RWPE2 (cell line): ENCODE data around the gene FAM162A.
A peak's percentile ranks its signal among the peaks of the same experiment; 100 is the strongest.

Source experiments
- ATAC-seq: fragments of 200-7000 bp; cut with Tn5 transposase; 3 replicates; pipeline ENCODE4 v1.9.1; 2021; ENCODE audit warnings: low read depth
- DNase-seq: peaks from one replicate; pipeline ENCODE4 v3.0.0-alpha.2; 2020; ENCODE audit warnings: low spot score
- H3K27ac ChIP-seq: fragments of 450-650 bp; 2 replicates; pipeline ENCODE4 v1.5.1; 2017; ENCODE audit warnings: mild to moderate bottlenecking; ENCODE audit not compliant: poor library complexity, severe bottlenecking
- H3K27me3 ChIP-seq: fragments of 250-450 bp; sonication (Bioruptor Pico); 2 replicates; pipeline ENCODE4 v1.5.1; 2021; ENCODE audit warnings: mild to moderate bottlenecking, moderate library complexity; ENCODE audit not compliant: insufficient read depth, poor library complexity, severe bottlenecking
- H3K36me3 ChIP-seq: fragments of 250-450 bp; sonication (Bioruptor Pico); 2 replicates; pipeline ENCODE4 v1.5.1; 2020; ENCODE audit warnings: low read depth, mild to moderate bottlenecking, moderate library complexity
- H3K4me1 ChIP-seq: fragments of 250-450 bp; sonication (Bioruptor Pico); 2 replicates; pipeline ENCODE4 v1.5.1; 2021; ENCODE audit warnings: mild to moderate bottlenecking, moderate library complexity; ENCODE audit not compliant: insufficient read depth, poor library complexity, severe bottlenecking
- H3K4me3 ChIP-seq: fragments of 250-450 bp; sonication (Bioruptor Pico); 2 replicates; pipeline ENCODE4 v1.5.1; 2021; ENCODE audit warnings: mild to moderate bottlenecking, moderate library complexity; ENCODE audit not compliant: severe bottlenecking
- H3K9me3 ChIP-seq: fragments of 250-450 bp; sonication (Bioruptor Pico); 2 replicates; pipeline ENCODE4 v1.5.1; 2021; ENCODE audit warnings: mild to moderate bottlenecking, moderate library complexity; ENCODE audit not compliant: severe bottlenecking
- CTCF ChIP-seq: fragments of 450-650 bp; IDR thresholded peaks from one replicate; pipeline ENCODE4 v1.5.1; 2017; ENCODE audit warnings: mild to moderate bottlenecking, moderate library complexity; ENCODE audit not compliant: poor library complexity, severe bottlenecking

The FAM162A gene

GRCh38 chr3:122382888-122383666 is 905 bp upstream of the FAM162A start, which contains the start of gene MIX23:
TSS of gene MIX23 (minus strand) at chr3:122383231. CDS start at chr3:122383224, 7 bp downstream.
- ATAC-seq (peak; percentile 57), DNase-seq (peak; percentile 79)
- H3K9me3 ChIP-seq: no peaks in the 10 kb centered on the region
- peaks cover 6% of the 10 kb centered on the region for H3K4me1 ChIP-seq
- peak within 1 kb of the TSS; percentile 82 for H3K27ac ChIP-seq
- no peaks in the 10 kb centered on the region for H3K27me3 ChIP-seq
- no peak for TF ChIP-seq CTCF
- H3K4me3 ChIP-seq: peak within 1 kb of the TSS; percentile 72
- H3K36me3 ChIP-seq: peaks cover 21% of the 10 kb centered on the region

- Histone ChIP-seq H3K27ac (no peak overlapping the region), H3K36me3 (peaks cover 8% of the 10 kb centered on the region; the same call in 1 of the 2 replicates), H3K4me1 (peaks cover 2% of the 10 kb centered on the region), H3K9me3 (no peaks in the 10 kb centered on the region), H3K27me3 (no peaks in the 10 kb centered on the region), H3K4me3 (no peak overlapping the region)
- no peak for DNase-seq
- no peak for ATAC-seq
- TF ChIP-seq CTCF: no peak
Observed at GRCh38 chr3:122387709-122388108, 3.7 kb downstream of the FAM162A start.

GRCh38 chr3:122389197-122389596 is 5.2 kb downstream of the FAM162A start:
- ATAC-seq (no peak), DNase-seq (no peak)
- no peak for TF ChIP-seq CTCF

GRCh38 chr3:122389892-122390291 is 5.9 kb downstream of the FAM162A start:
- DNase-seq: no peak
- H3K4me1 ChIP-seq: peaks cover 12% of the 10 kb centered on the region
- H3K4me3 ChIP-seq: no peak overlapping the region
- no peak for TF ChIP-seq CTCF
- H3K36me3 ChIP-seq: peaks cover 8% of the 10 kb centered on the region; the same call in 1 of the 2 replicates
- no peak for ATAC-seq
- H3K9me3 ChIP-seq: no peaks in the 10 kb centered on the region
- H3K27ac ChIP-seq: no peak overlapping the region
- H3K27me3 ChIP-seq: no peaks in the 10 kb centered on the region

More at GRCh38 chr3:122389197-122389596, 5.2 kb downstream of the FAM162A start:
- H3K36me3 ChIP-seq: peaks cover 8% of the 10 kb centered on the region; the same call in 1 of the 2 replicates
- no peak overlapping the region for H3K4me3 ChIP-seq
- H3K4me1 ChIP-seq: peaks cover 7% of the 10 kb centered on the region
- no peak overlapping the region for H3K27ac ChIP-seq
- H3K9me3 ChIP-seq: no peaks in the 10 kb centered on the region
- no peaks in the 10 kb centered on the region for H3K27me3 ChIP-seq

- no peak for DNase-seq
- TF ChIP-seq CTCF: no peak
- H3K27me3 ChIP-seq: no peaks in the 10 kb centered on the region
- peaks cover 5% of the 10 kb centered on the region; the same call in 1 of the 2 replicates for H3K36me3 ChIP-seq
- no peak for ATAC-seq
- H3K9me3 ChIP-seq: no peaks in the 10 kb centered on the region
- peaks cover 9% of the 10 kb centered on the region for H3K4me1 ChIP-seq
- no peak overlapping the region for H3K4me3 ChIP-seq
- H3K27ac ChIP-seq: no peak overlapping the region
Observed at GRCh38 chr3:122390665-122391064, 6.7 kb downstream of the FAM162A start.
